Measurements from ENCODE around the gene ZBTB25.
A peak's percentile ranks its signal among the peaks of the same experiment; 100 is the strongest.

The ZBTB25 gene

GRCh38 chr14:64504310-64504896 lies 765 bp upstream of the ZBTB25 start, which contains the start of gene ZBTB1:
ZBTB1 (plus strand) TSS chr14:64504770; CDS start chr14:64521505, 16,735 bp downstream.
- peaks cover 41% of the 10 kb centered on the region for H4K20me1 ChIP-seq (ENCODE audit: insufficient read depth, low read length)
- DNase-seq (peak; percentile 88), ATAC-seq (ENCODE audit: insufficient read depth, low read depth) (peak; percentile 59)
- peak within 1 kb of the TSS; percentile 76 for H2AFZ ChIP-seq (ENCODE audit: low read depth, low read length)
- H3K4me1 ChIP-seq (ENCODE audit: insufficient read depth, low read length): peaks cover 72% of the 10 kb centered on the region
- peak within 1 kb of the TSS; percentile 97 for H3K27ac ChIP-seq (ENCODE audit: low read length)
- no peak for TF ChIP-seq EZH2 (IDR thresholded peaks at IDR 0.05; ENCODE audit: borderline replicate concordance, low read depth, low read length, severe bottlenecking)
- TF ChIP-seq, protein P1, sequence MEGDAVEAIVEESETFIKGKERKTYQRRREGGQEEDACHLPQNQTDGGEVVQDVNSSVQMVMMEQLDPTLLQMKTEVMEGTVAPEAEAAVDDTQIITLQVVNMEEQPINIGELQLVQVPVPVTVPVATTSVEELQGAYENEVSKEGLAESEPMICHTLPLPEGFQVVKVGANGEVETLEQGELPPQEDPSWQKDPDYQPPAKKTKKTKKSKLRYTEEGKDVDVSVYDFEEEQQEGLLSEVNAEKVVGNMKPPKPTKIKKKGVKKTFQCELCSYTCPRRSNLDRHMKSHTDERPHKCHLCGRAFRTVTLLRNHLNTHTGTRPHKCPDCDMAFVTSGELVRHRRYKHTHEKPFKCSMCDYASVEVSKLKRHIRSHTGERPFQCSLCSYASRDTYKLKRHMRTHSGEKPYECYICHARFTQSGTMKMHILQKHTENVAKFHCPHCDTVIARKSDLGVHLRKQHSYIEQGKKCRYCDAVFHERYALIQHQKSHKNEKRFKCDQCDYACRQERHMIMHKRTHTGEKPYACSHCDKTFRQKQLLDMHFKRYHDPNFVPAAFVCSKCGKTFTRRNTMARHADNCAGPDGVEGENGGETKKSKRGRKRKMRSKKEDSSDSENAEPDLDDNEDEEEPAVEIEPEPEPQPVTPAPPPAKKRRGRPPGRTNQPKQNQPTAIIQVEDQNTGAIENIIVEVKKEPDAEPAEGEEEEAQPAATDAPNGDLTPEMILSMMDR (IDR thresholded peaks at IDR 0.05; ENCODE audit: borderline replicate concordance, extremely low read depth, low read length, poor library complexity, severe bottlenecking): no peak
- peaks cover 4% of the 10 kb centered on the region for H3K36me3 ChIP-seq (ENCODE audit: insufficient read depth, low read length)
- H3K9ac ChIP-seq (ENCODE audit: low read depth, low read length): peak within 1 kb of the TSS; percentile 98
- H3K9me3 ChIP-seq (ENCODE audit: insufficient read depth, low read length, severe bottlenecking): no peaks in the 10 kb centered on the region
- peaks cover 95% of the 10 kb centered on the region for H3K79me2 ChIP-seq (ENCODE audit: insufficient read depth, low read length)
- no peaks in the 10 kb centered on the region for H3K27me3 ChIP-seq (ENCODE audit: insufficient read depth, low read length, poor library complexity)
- peak within 1 kb of the TSS; percentile 81 for H3K4me2 ChIP-seq (ENCODE audit: insufficient read depth, low read length)
- peak within 1 kb of the TSS; percentile 58 to 65 for H3K4me3 ChIP-seq (ENCODE audit: low read depth in 1 of 2, low read length in 2 of 2)

- H3K9ac ChIP-seq (ENCODE audit: low read depth, low read length): peak overlapping the region; percentile 98
- H3K4me2 ChIP-seq (ENCODE audit: insufficient read depth, low read length): peak overlapping the region; percentile 81
- no peaks in the 10 kb centered on the region for H3K27me3 ChIP-seq (ENCODE audit: insufficient read depth, low read length, poor library complexity)
- peak overlapping the region; percentile 58 to 65 for H3K4me3 ChIP-seq (ENCODE audit: low read depth in 1 of 2, low read length in 2 of 2)
- DNase-seq: peak; percentile 33
- peak; percentile 11; the same call in 2 of the 3 replicates for ATAC-seq (ENCODE audit: insufficient read depth, low read depth)
- H3K4me1 ChIP-seq (ENCODE audit: insufficient read depth, low read length): peaks cover 64% of the 10 kb centered on the region
- peak overlapping the region; percentile 97 for H3K27ac ChIP-seq (ENCODE audit: low read length)
- H3K9me3 ChIP-seq (ENCODE audit: insufficient read depth, low read length, severe bottlenecking): no peaks in the 10 kb centered on the region
- H3K36me3 ChIP-seq (ENCODE audit: insufficient read depth, low read length): peaks cover 11% of the 10 kb centered on the region
- H4K20me1 ChIP-seq (ENCODE audit: insufficient read depth, low read length): peaks cover 29% of the 10 kb centered on the region
- TF ChIP-seq, protein P1 (IDR thresholded peaks at IDR 0.05; ENCODE audit: borderline replicate concordance, extremely low read depth, low read length, poor library complexity, severe bottlenecking): no peak
- TF ChIP-seq EZH2 (IDR thresholded peaks at IDR 0.05; ENCODE audit: borderline replicate concordance, low read depth, low read length, severe bottlenecking): no peak
- peaks cover 92% of the 10 kb centered on the region for H3K79me2 ChIP-seq (ENCODE audit: insufficient read depth, low read length)
- peak overlapping the region; percentile 70 for H2AFZ ChIP-seq (ENCODE audit: low read depth, low read length)
These were observed 678 bp downstream of the ZBTB25 start for GRCh38 chr14:64502887-64503433.

- Histone ChIP-seq H3K9me3 (ENCODE audit: insufficient read depth, low read length, severe bottlenecking) (no peaks in the 10 kb centered on the region), H3K27ac (ENCODE audit: low read length) (peak overlapping the region; percentile 97), H4K20me1 (ENCODE audit: insufficient read depth, low read length) (peaks cover 24% of the 10 kb centered on the region), H3K79me2 (ENCODE audit: insufficient read depth, low read length) (peaks cover 92% of the 10 kb centered on the region), H3K4me1 (ENCODE audit: insufficient read depth, low read length) (peaks cover 59% of the 10 kb centered on the region), H3K36me3 (ENCODE audit: insufficient read depth, low read length) (peaks cover 15% of the 10 kb centered on the region), H3K4me2 (ENCODE audit: insufficient read depth, low read length) (peak overlapping the region; percentile 81), H3K4me3 (ENCODE audit: low read depth in 1 of 2, low read length in 2 of 2) (peak overlapping the region; percentile 58 to 65; a peak in 3 of 4 replicates), H3K27me3 (ENCODE audit: insufficient read depth, low read length, poor library complexity) (no peaks in the 10 kb centered on the region), H2AFZ (ENCODE audit: low read depth, low read length) (0 out of 2 replicates have a peak overlapping the region, but pooled peaks have one; percentile 70), H3K9ac (ENCODE audit: low read depth, low read length) (peak overlapping the region; percentile 98)
- ATAC-seq (ENCODE audit: insufficient read depth, low read depth) (no peak), DNase-seq (no peak)
- TF ChIP-seq, protein P1 (IDR thresholded peaks at IDR 0.05; ENCODE audit: borderline replicate concordance, extremely low read depth, low read length, poor library complexity, severe bottlenecking): no peak
- TF ChIP-seq EZH2 (IDR thresholded peaks at IDR 0.05; ENCODE audit: borderline replicate concordance, low read depth, low read length, severe bottlenecking): no peak
These were observed 1.2 kb downstream of the ZBTB25 start for GRCh38 chr14:64502456-64502855.
